ENCODE measurements around the gene STAM.
"Not testable (repeated sequence)": the region's sequence is repeated elsewhere in the genome, so short reads cannot be mapped to it uniquely, and the experiment has no call there.

The STAM gene

DNA sequence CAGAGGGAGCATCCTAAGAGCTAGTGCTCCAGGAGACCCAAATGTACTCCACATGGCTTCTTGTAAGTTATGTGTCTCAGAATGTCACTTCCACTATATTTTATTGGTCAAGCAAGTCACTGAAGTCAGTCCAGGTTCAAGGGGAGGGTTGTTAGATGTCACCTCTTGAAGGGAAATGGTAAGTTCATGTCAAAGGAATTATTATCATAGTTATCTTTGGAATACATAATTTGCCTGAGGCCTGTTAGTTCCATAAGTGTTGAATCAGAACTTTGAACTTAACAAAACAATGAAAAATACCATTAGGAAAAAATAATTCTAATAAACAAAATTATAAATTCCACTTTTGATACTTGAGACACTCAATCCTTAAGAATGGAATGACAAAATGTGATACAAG, 30.6 kb downstream of the STAM start:
- no peak for DNase-seq

DNA sequence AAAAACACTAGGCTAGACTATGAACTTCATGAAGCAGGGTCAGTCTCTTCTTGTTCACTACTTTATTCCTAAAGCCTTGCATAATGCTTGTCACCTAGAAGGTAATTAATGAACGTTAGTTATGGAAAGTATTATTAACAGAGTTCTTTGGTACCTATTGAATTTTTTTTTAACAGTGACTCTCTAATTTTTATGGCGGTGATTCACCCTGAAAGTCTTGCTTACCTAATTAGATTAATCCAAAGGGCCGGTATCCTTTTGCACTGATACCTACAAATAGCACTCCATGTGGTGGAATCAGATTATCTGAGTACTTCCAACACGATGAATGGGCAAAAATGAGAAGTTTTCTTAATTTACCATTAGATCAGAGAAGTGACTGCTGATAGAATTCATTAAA, 31.7 kb downstream of the STAM start:
- DNase-seq = no peak

GRCh38 chr10:17676919-17677318, 33.0 kb downstream of the STAM start:
- no peak for DNase-seq

DNA sequence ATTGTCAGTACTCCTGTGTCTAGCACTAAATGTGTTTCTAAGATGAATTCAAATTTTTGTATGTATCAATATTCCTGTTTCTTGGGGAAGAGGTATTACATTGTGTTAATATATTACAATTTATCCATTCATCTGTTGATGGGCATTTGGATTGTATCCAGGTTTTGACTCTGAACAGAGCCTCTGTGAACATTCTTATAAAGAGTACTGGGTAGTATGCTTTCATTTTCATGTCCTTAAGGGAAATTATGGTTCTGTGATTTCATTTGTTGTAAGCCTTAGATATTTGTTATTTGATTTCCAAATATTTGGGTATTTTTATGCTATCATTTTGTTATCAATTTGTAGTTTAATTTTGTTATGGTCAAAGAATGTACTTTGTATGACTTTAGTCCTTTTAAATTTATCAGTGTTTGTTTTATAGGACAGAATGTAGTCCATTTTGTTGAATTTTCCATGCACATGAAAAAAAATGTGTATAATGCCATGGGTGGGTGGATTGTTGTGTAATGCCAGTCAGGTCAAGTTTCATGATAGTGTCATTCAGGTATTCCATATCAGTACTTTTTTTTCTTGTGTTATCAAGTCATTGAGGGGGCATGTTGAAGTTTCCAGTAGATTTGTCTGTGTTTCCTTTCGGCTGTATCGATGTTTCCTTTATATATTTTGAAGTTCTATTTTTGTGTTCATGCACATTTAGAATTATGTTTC, 38.4 kb downstream of the STAM start:
- peak in 1 of 51 donors; percentile 5 for DNase-seq

GRCh38 chr10:17683541-17683940, 39.6 kb downstream of the STAM start:
- DNase-seq = no peak

- DNase-seq = no peak
Measured at GRCh38 chr10:17684537-17684936, 40.6 kb downstream of the STAM start.

GRCh38 chr10:17685233-17685840, 41.4 kb downstream of the STAM start:
- DNase-seq = no peak

DNA sequence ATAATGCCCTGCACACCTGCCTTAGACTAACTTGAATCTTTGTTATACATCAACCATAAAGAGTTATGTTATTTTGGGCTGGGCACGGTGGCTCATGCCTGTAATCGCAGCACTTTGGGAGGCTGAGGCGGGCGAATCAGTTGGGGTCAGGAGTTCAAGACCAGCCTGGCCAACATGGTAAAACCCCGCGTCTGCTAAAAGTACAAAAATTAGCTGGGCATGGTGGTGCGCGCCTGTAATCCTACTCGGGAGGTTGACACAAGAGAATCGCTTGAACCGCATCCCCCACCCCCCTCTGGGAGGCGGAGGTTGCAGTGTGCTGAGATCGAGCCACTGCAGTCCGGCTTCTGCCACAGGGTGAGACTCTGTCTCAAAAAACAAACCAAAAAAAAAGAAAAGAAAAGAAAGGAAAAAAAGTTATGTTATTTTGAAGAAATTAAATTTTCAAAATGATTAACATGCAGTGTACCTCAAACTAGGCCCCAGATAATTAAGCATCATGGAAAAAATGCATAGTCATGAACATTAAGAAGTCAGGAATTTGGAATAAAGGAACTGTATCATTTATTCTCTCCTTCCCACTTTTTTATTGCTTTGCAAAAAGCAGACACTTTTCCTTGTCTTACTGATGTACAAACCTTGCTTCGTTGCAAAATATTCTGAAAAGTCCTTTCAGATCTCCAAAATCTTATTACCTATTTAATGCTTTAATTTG, 43.3 kb downstream of the STAM start:
- no peak for DNase-seq

DNA sequence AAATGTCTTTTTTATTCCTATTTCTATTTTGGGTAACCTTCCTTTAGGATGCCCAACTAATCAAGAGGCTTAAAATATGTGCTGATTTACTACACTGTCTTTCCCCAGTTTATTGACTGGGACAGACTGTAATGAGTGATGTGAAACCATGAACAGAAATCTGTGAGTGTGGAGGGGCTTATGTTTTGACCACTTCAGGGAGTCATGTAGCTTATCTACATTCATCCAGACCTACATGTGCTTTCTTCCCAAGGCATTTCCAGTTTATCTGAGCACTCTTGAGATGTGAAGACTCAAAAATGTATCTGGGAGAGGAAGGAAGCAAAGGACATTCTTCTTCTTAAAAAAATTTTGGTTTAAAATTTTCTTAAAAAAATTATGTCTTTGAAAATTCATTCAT, 45.2 kb downstream of the STAM start:
- DNase-seq = no peak

DNA sequence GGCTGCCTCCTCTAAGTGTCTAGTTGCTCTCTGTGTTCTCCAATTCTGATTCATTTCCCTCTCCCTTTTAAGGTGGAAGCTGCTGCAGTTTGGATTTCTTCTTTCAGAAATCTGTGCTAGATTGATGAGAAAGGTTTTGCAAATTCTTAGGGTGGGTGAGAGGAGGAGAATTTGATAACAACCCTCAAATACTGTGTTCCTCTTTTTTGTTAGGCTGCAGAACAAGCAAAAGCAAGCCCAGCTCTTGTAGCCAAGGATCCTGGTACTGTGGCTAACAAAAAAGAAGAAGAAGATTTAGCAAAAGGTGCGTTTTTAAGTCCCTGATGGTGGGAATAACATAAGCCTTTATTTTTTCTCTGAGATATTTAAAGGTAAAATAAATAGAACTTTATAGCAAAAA, 49.1 kb downstream of the STAM start:
- no peak for DNase-seq

GRCh38 chr10:17698696-17699095, 54.7 kb downstream of the STAM start:
- DNase-seq = no peak

- DNase-seq = no peak
Measured at GRCh38 chr10:17701301-17701700, 57.4 kb downstream of the STAM start.

DNA sequence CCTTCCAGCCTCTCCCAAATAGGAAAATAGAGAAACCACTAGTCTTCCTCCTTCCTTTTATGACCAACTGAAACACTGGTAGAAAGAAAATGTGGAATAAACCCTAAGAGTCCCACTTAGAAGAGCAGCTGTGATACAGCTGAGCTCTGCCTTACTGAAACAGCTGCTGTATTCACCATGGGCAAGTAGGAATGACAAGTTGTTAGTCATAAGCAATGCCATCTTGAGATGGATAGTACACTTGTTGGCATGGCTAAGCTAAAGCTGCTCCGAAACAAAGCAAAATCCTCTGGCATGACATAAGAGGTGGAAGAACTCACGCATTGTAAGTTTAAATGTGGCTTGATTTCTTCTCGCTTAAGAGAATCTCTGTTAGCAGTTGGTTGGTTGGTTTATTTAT, 59.8 kb downstream of the STAM start:
- no peak for DNase-seq

DNA sequence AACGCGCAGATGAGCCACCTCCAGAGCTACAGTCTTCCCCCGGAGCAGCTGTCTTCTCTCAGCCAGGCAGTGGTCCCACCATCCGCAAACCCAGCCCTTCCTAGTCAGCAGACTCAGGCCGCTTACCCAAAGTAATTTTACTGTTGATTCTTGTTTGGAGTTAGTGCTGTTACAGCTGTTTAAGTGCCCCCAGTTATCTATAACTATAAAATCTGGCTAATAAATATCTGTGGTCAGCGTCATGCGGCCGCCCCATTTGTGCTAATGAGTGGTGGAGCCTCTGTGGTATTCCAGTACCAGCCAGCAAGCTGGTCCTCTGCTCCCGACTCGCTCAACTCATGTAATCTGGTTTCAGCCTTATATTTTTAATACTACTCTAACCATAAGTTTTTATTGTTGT, 64.9 kb downstream of the STAM start:
- no peak for DNase-seq

DNA sequence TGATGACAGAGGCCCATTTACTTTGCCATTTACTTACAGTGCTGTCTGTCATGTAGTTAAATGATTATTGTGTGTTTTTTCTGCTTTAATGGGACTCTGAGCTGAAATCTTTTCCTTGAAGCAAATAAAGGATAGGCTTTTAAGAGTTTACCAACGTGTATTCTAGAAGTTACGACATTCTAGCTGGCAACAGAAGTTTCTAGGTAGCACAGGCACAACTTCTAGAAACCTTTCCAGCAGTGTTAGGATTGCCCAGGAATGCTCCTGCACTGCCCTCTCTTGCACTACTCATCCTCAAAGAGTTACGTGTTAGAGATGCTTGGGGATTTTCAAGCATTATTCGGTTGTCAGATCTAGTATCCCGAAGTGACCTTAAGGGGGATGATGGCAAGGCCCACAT, 65.5 kb downstream of the STAM start:
- no peak for DNase-seq

GRCh38 chr10:17710181-17710580, 66.2 kb downstream of the STAM start:
- DNase-seq = no peak

- DNase-seq = no peak
Measured at GRCh38 chr10:17712053-17712452, 68.1 kb downstream of the STAM start.

DNA sequence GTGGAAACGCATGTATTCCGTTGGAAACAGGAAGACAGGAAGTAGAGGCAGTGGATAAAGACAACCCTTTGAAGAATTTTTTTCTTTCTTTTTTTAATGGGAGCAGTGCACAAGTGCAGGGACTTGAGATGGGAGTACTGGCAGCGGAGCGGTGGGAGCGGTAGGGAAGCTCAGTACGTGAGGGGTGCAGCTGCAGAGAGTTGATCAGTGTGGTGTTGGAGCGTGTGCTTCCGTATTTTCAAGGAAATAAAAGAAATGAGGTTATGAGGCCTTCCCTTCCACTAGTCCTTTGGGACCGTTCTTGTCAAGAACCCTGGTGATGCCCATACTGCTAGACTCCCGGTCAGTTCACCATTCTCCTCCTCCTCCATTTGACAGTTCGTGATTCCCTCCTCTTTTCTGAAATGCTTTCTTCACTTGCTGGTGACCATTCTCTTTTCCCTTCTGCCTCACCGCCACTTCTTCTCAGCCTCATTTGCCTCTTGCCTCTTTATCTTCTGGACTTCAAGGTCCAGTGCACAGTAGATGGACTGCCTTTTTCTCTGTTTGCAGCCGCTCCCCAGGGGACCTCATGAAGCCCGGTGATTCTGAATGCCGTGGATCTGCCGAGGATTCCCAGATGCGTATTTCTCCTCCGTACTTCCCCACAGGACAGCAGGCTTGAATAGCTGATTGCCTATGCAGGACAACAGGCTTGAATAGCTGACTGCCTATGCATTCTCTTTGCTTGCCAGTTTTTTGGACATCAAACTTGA, 68.9 kb downstream of the STAM start:
- peak in 15 of 51 donors; percentile 3 to 33 (median 13) for DNase-seq

GRCh38 chr10:17713758-17714157, 69.8 kb downstream of the STAM start:
- no peak for DNase-seq

GRCh38 chr10:17716161-17716560, 72.2 kb downstream of the STAM start:
- DNase-seq = no peak

DNA sequence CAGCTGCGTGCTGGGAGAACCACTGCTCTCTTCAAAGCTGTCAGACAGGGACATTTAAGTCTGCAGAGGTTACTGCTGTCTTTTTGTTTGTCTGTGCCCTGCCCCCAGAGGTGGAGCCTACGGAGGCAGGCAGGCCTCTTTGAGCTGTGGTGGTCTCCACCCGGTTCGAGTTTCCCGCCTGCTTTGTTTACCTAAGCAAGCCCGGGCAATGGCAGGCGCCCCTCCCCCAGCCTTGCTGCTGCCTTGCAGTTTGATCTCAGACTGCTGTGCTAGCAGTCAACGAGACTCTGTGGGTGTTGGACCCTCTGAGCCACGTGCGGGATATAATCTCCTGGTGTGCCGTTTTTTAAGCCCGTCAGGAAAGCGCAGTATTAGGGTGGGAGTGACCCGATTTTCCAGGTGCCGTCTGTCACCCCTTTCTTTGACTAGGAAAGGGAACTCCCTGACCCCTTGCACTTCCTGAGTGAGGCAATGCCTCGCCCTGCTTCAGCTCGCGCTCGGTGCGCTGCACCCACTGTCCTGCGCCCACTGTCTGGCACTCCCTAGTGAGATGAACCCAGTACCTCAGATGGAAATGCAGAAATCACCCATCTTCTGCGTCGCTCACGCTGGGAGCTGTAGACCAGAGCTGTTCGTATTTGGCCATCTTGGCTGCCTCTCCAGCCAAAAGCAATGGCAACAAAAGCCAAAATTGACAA, 78.5 kb downstream of the STAM start:
- DNase-seq = not testable (repeated sequence)

GRCh38 chr10:17725703-17726102, 81.8 kb downstream of the STAM start:
- DNase-seq = no peak
